HepG2 (cell line): Measurements from ENCODE around the gene TBC1D22A. TPM values are rescaled to one million over a fixed set of nuclear protein-coding genes. Genes with fewer than 3 reads are reported as not detected.

ENCODE experiments used
- CREM ChIP-seq, 2 experiments: sonication (generic) in 1 of 2; formaldehyde crosslinking in 1 of 2; IDR thresholded peaks; 2 replicates each; pipeline versions ENCODE4 v1.4.0 to v1.6.1; 2016 to 2020; ENCODE audit warnings: antibody characterized with exemption in 1 of 2, mild to moderate bottlenecking in 1 of 2, missing genetic modification reagents in 1 of 2
- FOXK2 ChIP-seq: fragments of 450-650 bp; IDR thresholded peaks from 2 replicates; pipeline ENCODE4 v1.6.1; 2016
- GMEB1 ChIP-seq: sonication (generic); formaldehyde crosslinking; IDR thresholded peaks from 2 replicates; pipeline ENCODE4 v1.5.1; 2020; ENCODE audit warnings: missing genetic modification reagents, mild to moderate bottlenecking, borderline replicate concordance
- GTF3A ChIP-seq: sonication (generic); formaldehyde crosslinking; conservative IDR thresholded peaks from 2 replicates; pipeline ENCODE4 v1.4.0; 2020; ENCODE audit warnings: mild to moderate bottlenecking, missing genetic modification reagents
- HBP1 ChIP-seq: IDR thresholded peaks from 2 replicates; pipeline ENCODE4 v1.6.1; 2016; ENCODE audit warnings: low read depth, control low read depth
- MAZ ChIP-seq, 2 experiments: sonication (generic) in 1 of 2; formaldehyde crosslinking in 1 of 2; IDR thresholded peaks; 2 replicates each; pipeline versions ENCODE4 v1.5.0 to v1.6.1; 2012 to 2020; ENCODE audit warnings: low read depth in 2 of 2, mild to moderate bottlenecking in 2 of 2, borderline replicate concordance in 1 of 2, improper control_type of control experiment in 1 of 2, low read length in 1 of 2, missing genetic modification reagents in 1 of 2, moderate library complexity in 1 of 2
- MYC ChIP-seq: sonication (generic); formaldehyde crosslinking; IDR thresholded peaks from 2 replicates; pipeline ENCODE4 v1.9.0; 2021; ENCODE audit warnings: missing genetic modification reagents, borderline replicate concordance
- PAWR ChIP-seq: sonication (generic); formaldehyde crosslinking; IDR thresholded peaks from 2 replicates; pipeline ENCODE4 v1.4.0; 2020; ENCODE audit warnings: missing genetic modification reagents, mild to moderate bottlenecking, borderline replicate concordance
- PHF21A ChIP-seq: sonication (generic); formaldehyde crosslinking; IDR thresholded peaks from 2 replicates; pipeline ENCODE4 v1.5.0; 2020; ENCODE audit warnings: mild to moderate bottlenecking, missing genetic modification reagents
- SMYD3 ChIP-seq: sonication (generic); formaldehyde crosslinking; IDR thresholded peaks from 2 replicates; pipeline ENCODE4 v1.8.1; 2023; ENCODE audit warnings: mild to moderate bottlenecking, missing genetic modification reagents
- YEATS4 ChIP-seq: sonication (generic); formaldehyde crosslinking; IDR thresholded peaks from 2 replicates; pipeline ENCODE4 v1.4.0; 2020; ENCODE audit warnings: missing genetic modification reagents, borderline replicate concordance
- ZFX ChIP-seq: sonication (generic); formaldehyde crosslinking; IDR thresholded peaks from 2 replicates; pipeline ENCODE4 v1.4.0; 2020; ENCODE audit warnings: mild to moderate bottlenecking, low read depth, missing genetic modification reagents, moderate library complexity
- ZNF296 ChIP-seq: sonication (generic); formaldehyde crosslinking; conservative IDR thresholded peaks from 2 replicates; pipeline ENCODE4 v1.5.0; 2020; ENCODE audit warnings: mild to moderate bottlenecking, missing genetic modification reagents
- ZNF670 ChIP-seq: sonication (generic); formaldehyde crosslinking; IDR thresholded peaks from 2 replicates; pipeline ENCODE4 v1.8.0; 2022; ENCODE audit warnings: mild to moderate bottlenecking, missing genetic modification reagents, borderline replicate concordance
- ZNF761 ChIP-seq: sonication (generic); formaldehyde crosslinking; conservative IDR thresholded peaks from 2 replicates; pipeline ENCODE4 v1.4.0; 2020; ENCODE audit warnings: mild to moderate bottlenecking, missing genetic modification reagents
- ZNF772 ChIP-seq: sonication (generic); formaldehyde crosslinking; IDR thresholded peaks from 2 replicates; pipeline ENCODE4 v1.5.0; 2020; ENCODE audit warnings: mild to moderate bottlenecking, missing genetic modification reagents
- ZNF788 ChIP-seq: sonication (generic); formaldehyde crosslinking; IDR thresholded peaks from 2 replicates; pipeline ENCODE4 v1.5.0; 2020; ENCODE audit warnings: mild to moderate bottlenecking, missing genetic modification reagents, borderline replicate concordance
- ZSCAN22 ChIP-seq: sonication (generic); formaldehyde crosslinking; IDR thresholded peaks from 2 replicates; pipeline ENCODE4 v1.4.0; 2020; ENCODE audit warnings: mild to moderate bottlenecking, missing genetic modification reagents
- polyA plus RNA-seq, 8 experiments: library from polyadenylated mRNA; depleted of rRNA in 3 of 8; stranded (reverse) in 7 of 8; unstranded in 1 of 8; fragments of >200 nt; fragmentation: Illumina TruSeq in 4 of 8; extraction: Trizol in 4 of 8; gene quantifications; 2 replicates each; pipeline versions ENCODE4 v1.2.1 to v1.2.3, GENCODE V29; 2011 to 2016; ENCODE audit warnings: low read depth in 4 of 8, missing spikeins in 1 of 8, mixed read lengths in 1 of 8; ENCODE audit not compliant: insufficient read depth in 1 of 8
- total RNA-seq, 5 experiments: library from RNA; depleted of rRNA; stranded (reverse); fragments of >200 nt; fragmentation: Illumina TruSeq; extraction: Trizol; gene quantifications; 2 replicates each; pipeline ENCODE4 v1.2.3, GENCODE V29; 2016; ENCODE audit warnings: low read depth in 1 of 5
- TF ChIP-seq, protein P1 (sequence below): sonication (generic); formaldehyde crosslinking; IDR thresholded peaks from 2 replicates; pipeline ENCODE4 v1.5.1; 2020; ENCODE audit warnings: mild to moderate bottlenecking, missing genetic modification reagents, moderate library complexity
- TF ChIP-seq, protein P2 (sequence below): IDR thresholded peaks from 2 replicates; pipeline ENCODE4 v1.6.1; 2018; ENCODE audit warnings: missing genetic modification reagents, mild to moderate bottlenecking, missing compliant biosample characterization

Gene TBC1D22A
- total and polyA plus RNA-seq, 2 of the 13 experiments (the other 11 are each of a cell fraction or from before 2014, with no cell fraction given) = 17.3 to 18.0 TPM

DNA sequence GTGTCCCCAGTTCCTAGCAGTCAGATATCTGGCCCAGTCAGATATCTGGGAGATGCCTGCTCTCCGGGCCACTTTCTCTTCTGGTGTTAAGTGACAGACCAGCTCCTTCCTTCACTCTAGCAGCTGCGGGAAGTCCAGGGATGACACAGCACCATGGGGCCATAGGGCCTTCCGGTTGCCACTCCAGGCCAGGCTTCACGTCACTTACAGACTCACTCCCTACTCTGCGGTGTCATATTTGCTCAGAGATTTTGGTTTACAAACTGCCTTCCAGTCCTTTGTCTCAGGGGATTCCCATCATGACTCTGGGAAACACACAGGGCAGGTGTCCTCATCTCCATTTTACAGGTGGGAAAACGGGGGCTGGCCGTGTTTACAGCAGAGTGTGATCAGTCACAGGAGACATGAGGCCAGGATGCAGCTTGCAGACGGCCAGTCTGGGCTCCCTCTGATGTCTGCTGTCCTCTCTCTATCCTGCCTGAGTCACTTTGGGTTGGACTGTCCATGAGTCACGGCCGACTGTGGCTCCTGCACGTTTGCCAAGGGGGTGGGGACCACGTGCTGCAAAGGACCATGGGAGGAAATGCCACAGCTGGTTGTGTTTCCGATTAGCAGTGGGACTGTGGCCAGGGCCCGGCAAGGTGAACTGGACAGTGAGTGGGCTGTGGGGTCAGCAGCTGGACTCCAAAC is 8.2 kb upstream of the TBC1D22A start (continued):
- TF ChIP-seq GMEB1 (CRISPR knock-in tag) (peak; percentile 52; the same call in 1 of the 2 replicates), ZSCAN22 (peak; percentile 60; the same call in 1 of the 2 replicates), SMYD3 (CRISPR knock-in tag) (no peak), PHF21A (CRISPR knock-in tag) (peak; percentile 79), ZNF788 (peak; percentile 67; the same call in 1 of the 2 replicates), MAZ (IDR thresholded peaks at IDR 0.05; ENCODE audit: borderline replicate concordance, low read depth, low read length) (no peak), MAZ (CRISPR knock-in tag; IDR thresholded peaks at IDR 0.05; ENCODE audit: low read depth) (no peak), ZFX (CRISPR knock-in tag) (peak; percentile 86), ZNF761 (CRISPR knock-in tag) (0 out of 2 replicates have a peak, but pooled peaks have one; percentile 53), ZNF772 (CRISPR knock-in tag) (peak; percentile 18; the same call in 1 of the 2 replicates), MYC (peak; percentile 96), PAWR (CRISPR knock-in tag) (no peak), HBP1 (peak; percentile 90), YEATS4 (CRISPR knock-in tag) (peak; percentile 62; the same call in 1 of the 2 replicates), FOXK2 (peak; percentile 49; the same call in 1 of the 2 replicates), ZNF670 (0 out of 2 replicates have a peak, but pooled peaks have one; percentile 75), ZNF296 (CRISPR knock-in tag) (peak; percentile 97), CREM (IDR thresholded peaks at IDR 0.05) (peak; percentile 63), CREM (CRISPR knock-in tag; IDR thresholded peaks at IDR 0.05) (no peak), GTF3A (CRISPR knock-in tag) (no peak)
- TF ChIP-seq, protein P1, sequence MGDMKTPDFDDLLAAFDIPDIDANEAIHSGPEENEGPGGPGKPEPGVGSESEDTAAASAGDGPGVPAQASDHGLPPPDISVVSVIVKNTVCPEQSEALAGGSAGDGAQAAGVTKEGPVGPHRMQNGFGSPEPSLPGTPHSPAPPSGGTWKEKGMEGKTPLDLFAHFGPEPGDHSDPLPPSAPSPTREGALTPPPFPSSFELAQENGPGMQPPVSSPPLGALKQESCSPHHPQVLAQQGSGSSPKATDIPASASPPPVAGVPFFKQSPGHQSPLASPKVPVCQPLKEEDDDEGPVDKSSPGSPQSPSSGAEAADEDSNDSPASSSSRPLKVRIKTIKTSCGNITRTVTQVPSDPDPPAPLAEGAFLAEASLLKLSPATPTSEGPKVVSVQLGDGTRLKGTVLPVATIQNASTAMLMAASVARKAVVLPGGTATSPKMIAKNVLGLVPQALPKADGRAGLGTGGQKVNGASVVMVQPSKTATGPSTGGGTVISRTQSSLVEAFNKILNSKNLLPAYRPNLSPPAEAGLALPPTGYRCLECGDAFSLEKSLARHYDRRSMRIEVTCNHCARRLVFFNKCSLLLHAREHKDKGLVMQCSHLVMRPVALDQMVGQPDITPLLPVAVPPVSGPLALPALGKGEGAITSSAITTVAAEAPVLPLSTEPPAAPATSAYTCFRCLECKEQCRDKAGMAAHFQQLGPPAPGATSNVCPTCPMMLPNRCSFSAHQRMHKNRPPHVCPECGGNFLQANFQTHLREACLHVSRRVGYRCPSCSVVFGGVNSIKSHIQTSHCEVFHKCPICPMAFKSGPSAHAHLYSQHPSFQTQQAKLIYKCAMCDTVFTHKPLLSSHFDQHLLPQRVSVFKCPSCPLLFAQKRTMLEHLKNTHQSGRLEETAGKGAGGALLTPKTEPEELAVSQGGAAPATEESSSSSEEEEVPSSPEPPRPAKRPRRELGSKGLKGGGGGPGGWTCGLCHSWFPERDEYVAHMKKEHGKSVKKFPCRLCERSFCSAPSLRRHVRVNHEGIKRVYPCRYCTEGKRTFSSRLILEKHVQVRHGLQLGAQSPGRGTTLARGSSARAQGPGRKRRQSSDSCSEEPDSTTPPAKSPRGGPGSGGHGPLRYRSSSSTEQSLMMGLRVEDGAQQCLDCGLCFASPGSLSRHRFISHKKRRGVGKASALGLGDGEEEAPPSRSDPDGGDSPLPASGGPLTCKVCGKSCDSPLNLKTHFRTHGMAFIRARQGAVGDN (CRISPR knock-in tag) = peak; percentile 99
- TF ChIP-seq, protein P2, sequence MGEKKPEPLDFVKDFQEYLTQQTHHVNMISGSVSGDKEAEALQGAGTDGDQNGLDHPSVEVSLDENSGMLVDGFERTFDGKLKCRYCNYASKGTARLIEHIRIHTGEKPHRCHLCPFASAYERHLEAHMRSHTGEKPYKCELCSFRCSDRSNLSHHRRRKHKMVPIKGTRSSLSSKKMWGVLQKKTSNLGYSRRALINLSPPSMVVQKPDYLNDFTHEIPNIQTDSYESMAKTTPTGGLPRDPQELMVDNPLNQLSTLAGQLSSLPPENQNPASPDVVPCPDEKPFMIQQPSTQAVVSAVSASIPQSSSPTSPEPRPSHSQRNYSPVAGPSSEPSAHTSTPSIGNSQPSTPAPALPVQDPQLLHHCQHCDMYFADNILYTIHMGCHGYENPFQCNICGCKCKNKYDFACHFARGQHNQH (CRISPR knock-in tag) = peak; percentile 83
